Epithelial cell of proximal tubule (primary cell): ENCODE data around the gene CTNNBIP1. TPM values are rescaled to one million over a fixed set of nuclear protein-coding genes. Genes with fewer than 3 reads are reported as not detected.

Experiments
- DNase-seq: peaks from one replicate; pipeline ENCODE4 v3.0.0-alpha.2; 2011; ENCODE audit warnings: low read depth
- H3K4me3 ChIP-seq: 2 replicates; pipeline ENCODE4 v1.5.1; 2011; ENCODE audit warnings: low read depth, mild to moderate bottlenecking, low read length
- total RNA-seq: library from RNA; depleted of rRNA; stranded (reverse); fragments of >200 nt; gene quantifications from 2 replicates; pipeline ENCODE4 v1.2.3, GENCODE V29; 2015
- TF ChIP-seq, protein P1 (sequence below): conservative IDR thresholded peaks from 2 replicates; pipeline ENCODE4 v1.5.1; 2012; ENCODE audit warnings: low read depth, mild to moderate bottlenecking, low read length

CTNNBIP1 gene
- total RNA-seq, 1 donor from 2014 or later: 26.8 TPM

- no peak for DNase-seq
- TF ChIP-seq, protein P1, sequence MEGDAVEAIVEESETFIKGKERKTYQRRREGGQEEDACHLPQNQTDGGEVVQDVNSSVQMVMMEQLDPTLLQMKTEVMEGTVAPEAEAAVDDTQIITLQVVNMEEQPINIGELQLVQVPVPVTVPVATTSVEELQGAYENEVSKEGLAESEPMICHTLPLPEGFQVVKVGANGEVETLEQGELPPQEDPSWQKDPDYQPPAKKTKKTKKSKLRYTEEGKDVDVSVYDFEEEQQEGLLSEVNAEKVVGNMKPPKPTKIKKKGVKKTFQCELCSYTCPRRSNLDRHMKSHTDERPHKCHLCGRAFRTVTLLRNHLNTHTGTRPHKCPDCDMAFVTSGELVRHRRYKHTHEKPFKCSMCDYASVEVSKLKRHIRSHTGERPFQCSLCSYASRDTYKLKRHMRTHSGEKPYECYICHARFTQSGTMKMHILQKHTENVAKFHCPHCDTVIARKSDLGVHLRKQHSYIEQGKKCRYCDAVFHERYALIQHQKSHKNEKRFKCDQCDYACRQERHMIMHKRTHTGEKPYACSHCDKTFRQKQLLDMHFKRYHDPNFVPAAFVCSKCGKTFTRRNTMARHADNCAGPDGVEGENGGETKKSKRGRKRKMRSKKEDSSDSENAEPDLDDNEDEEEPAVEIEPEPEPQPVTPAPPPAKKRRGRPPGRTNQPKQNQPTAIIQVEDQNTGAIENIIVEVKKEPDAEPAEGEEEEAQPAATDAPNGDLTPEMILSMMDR: no peak
- no peak overlapping the region for H3K4me3 ChIP-seq
These were observed 65.3 kb downstream of the CTNNBIP1 start for GRCh38 chr1:9844756-9845155.

GRCh38 chr1:9844106-9844505 is 66.0 kb downstream of the CTNNBIP1 start:
- DNase-seq: no peak
- TF ChIP-seq, protein P1: no peak
- H3K4me3 ChIP-seq: no peak overlapping the region

- TF ChIP-seq, protein P1: no peak
- no peak overlapping the region for H3K4me3 ChIP-seq
- no peak for DNase-seq
These were observed 66.5 kb downstream of the CTNNBIP1 start for GRCh38 chr1:9843576-9843945.

GRCh38 chr1:9842781-9843575 is 67.1 kb downstream of the CTNNBIP1 start:
- H3K4me3 ChIP-seq: no peak overlapping the region
- no peak for DNase-seq
- TF ChIP-seq, protein P1: no peak

DNA sequence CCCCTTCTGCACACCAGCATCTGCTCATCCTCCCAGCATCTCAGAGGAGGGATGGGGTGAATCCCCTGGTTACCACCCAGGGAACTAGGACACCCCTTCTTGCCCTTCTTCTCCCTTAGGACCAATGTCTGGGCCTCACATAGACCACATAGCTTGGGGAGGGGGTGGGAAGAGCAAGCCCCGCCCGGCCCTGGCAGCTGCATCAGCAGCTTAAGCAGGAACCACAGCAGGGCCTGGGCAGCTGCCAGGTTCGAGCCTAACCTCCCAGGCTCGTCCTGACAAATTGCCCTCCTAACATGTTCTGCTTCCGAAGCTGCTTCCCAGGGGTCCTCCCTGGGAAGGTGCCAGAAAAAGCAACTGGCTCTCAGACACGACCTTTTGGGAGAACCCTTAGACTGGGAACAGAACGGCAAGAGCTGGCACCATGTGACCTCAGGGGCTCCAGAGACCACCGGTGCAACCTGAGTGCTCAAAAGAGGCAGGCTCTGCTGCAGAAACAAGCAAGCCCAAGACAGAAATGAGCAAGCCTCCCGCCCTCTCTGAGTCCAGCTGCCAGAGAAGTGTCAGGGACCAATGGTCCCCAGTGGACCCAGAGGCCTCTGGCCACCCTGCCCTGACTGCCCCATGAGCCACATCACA is 67.9 kb downstream of the CTNNBIP1 start:
- TF ChIP-seq, protein P1: no peak
- DNase-seq: no peak
- H3K4me3 ChIP-seq: no peak overlapping the region

GRCh38 chr1:9841460-9841859 is 68.6 kb downstream of the CTNNBIP1 start:
- TF ChIP-seq, protein P1: no peak
- no peak for DNase-seq
- no peak overlapping the region for H3K4me3 ChIP-seq
